HG03432 (cell line): ENCODE results near the gene PCDHA8.
"Not testable (repeated sequence)": the region's sequence is repeated elsewhere in the genome, so short reads cannot be mapped to it uniquely, and the experiment has no call there.

Experiments
- ATAC-seq: cut with Tn5 transposase; IDR thresholded peaks from one replicate; pipeline ENCODE4 v1.9.1; 2021; ENCODE audit warnings: mild to moderate bottlenecking, moderate library complexity; ENCODE audit not compliant: unreplicated experiment

PCDHA8 gene, protein sequence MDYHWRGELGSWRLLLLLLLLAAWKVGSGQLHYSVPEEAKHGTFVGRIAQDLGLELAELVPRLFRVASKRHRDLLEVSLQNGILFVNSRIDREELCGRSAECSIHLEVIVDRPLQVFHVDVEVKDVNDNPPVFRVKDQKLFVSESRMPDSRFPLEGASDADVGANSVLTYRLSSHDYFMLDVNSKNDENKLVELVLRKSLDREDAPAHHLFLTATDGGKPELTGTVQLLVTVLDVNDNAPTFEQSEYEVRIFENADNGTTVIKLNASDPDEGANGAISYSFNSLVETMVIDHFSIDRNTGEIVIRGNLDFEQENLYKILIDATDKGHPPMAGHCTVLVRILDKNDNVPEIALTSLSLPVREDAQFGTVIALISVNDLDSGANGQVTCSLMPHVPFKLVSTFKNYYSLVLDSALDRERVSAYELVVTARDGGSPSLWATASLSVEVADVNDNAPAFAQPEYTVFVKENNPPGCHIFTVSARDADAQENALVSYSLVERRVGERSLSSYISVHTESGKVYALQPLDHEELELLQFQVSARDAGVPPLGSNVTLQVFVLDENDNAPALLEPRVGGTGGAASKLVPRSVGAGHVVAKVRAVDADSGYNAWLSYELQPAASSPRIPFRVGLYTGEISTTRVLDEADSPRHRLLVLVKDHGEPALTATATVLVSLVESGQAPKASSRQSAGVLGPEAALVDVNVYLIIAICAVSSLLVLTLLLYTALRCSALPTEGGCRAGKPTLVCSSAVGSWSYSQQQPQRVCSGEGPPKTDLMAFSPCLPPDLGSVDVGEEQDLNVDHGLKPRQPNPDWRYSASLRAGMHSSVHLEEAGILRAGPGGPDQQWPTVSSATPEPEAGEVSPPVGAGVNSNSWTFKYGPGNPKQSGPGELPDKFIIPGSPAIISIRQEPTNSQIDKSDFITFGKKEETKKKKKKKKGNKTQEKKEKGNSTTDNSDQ

DNA sequence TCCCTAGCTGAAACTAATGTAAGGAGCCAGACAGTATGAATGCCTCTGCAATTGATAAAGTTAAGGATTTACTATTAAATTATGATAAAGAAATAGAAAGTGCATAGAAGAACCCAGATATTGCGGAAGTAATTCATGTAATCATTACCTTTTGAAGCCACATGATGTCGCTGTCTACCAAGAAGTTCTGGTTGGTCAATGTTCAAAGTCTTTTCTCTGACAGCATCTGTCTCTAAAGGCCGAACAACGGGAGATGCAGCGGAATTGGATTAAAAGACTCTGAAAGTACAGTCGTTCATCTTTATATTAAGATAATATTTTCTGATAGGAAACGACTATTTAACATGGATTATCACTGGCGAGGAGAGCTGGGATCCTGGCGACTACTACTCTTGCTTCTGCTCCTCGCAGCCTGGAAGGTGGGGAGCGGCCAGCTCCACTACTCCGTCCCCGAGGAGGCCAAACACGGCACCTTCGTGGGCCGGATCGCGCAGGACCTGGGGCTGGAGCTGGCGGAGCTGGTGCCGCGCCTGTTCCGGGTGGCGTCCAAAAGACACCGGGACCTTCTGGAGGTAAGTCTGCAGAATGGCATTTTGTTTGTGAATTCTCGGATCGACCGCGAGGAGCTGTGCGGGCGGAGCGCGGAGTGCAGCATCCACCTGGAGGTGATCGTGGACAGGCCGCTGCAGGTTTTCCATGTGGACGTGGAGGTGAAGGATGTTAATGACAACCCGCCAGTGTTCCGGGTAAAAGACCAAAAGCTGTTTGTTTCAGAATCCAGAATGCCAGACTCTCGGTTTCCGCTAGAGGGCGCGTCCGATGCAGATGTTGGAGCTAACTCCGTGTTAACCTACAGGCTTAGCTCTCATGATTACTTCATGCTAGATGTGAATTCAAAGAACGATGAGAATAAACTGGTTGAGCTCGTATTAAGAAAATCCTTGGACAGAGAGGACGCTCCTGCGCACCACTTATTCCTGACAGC is at the start of gene PCDHA8:
Gene PCDHA8 (plus strand): TSS at position 210 of the 985 bp plus-strand sequence. CDS start 135 bp downstream, at position 345.
- ATAC-seq: no peak

DNA sequence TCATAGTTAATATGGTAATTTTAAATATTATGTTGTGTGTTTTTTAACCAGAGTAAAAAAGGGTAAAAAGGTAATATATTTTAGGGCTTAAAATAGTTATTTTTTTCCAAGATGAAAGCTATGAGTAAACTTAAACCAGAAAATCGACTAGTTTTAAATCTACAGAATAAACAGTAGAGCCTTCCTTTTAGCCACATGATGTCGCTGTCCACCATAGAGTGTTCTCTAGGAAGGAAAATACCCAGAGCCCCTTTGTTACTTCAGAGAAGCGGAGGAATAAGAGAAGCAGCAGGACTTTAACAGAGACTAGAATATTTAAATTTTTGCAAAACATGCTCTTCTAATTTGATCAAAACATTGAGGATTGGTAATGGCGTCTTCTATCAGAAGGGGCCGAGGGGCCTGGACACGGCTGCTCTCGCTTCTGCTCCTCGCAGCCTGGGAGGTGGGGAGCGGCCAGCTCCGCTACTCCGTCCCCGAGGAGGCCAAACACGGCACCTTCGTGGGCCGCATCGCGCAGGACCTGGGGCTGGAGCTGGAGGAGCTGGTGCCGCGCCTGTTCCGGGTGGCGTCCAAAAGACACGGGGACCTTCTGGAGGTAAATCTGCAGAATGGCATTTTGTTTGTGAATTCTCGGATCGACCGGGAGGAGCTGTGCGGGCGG is 46.3 kb upstream of the PCDHA8 start, which contains the start of gene PCDHA2:
Gene PCDHA2 (plus strand): TSS at position 258 of the 664 bp plus-strand sequence.
- ATAC-seq: no peak

DNA sequence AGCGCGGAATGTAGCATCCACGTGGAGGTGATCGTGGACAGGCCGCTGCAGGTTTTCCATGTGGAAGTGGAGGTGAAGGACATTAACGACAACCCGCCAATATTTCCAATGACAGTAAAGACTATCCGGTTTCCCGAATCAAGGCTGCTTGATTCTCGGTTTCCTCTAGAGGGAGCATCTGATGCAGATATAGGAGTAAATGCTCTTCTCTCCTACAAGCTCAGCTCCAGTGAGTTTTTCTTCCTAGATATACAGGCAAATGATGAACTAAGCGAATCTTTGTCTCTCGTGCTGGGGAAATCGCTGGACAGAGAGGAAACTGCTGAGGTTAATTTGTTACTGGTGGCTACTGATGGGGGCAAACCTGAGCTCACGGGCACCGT is 45.7 kb upstream of the PCDHA8 start:
- no peak for ATAC-seq

DNA sequence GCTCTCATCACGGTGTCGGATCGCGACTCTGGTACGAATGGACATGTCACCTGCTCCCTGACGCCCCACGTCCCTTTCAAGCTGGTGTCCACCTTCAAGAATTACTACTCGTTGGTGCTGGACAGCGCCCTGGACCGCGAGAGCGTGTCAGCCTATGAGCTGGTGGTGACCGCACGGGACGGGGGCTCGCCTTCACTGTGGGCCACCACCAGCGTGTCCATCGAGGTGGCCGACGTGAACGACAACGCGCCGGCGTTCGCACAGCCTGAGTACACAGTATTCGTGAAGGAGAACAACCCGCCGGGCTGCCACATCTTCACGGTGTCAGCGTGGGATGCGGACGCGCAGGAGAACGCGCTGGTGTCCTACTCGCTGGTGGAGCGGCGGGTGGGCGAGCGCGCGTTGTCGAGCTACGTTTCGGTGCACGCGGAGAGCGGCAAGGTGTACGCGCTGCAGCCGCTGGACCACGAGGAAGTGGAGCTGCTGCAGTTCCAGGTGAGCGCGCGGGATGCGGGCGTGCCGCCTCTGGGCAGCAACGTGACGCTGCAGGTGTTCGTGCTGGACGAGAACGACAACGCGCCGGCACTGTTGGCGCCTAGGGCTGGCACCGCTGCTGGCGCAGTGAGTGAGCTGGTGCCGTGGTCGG is 44.8 kb upstream of the PCDHA8 start:
- not testable (repeated sequence) for ATAC-seq

DNA sequence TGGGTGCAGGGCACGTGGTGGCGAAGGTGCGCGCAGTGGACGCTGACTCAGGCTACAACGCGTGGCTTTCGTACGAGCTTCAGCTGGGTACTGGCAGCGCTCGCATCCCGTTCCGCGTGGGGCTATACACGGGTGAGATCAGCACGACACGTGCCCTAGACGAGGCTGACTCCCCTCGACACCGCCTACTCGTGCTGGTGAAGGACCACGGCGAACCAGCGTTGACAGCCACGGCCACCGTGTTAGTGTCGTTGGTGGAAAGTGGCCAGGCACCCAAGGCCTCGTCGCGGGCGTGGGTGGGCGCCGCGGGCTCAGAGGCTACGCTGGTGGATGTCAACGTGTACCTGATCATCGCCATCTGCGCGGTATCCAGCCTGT is 44.3 kb upstream of the PCDHA8 start:
- ATAC-seq: no peak

DNA sequence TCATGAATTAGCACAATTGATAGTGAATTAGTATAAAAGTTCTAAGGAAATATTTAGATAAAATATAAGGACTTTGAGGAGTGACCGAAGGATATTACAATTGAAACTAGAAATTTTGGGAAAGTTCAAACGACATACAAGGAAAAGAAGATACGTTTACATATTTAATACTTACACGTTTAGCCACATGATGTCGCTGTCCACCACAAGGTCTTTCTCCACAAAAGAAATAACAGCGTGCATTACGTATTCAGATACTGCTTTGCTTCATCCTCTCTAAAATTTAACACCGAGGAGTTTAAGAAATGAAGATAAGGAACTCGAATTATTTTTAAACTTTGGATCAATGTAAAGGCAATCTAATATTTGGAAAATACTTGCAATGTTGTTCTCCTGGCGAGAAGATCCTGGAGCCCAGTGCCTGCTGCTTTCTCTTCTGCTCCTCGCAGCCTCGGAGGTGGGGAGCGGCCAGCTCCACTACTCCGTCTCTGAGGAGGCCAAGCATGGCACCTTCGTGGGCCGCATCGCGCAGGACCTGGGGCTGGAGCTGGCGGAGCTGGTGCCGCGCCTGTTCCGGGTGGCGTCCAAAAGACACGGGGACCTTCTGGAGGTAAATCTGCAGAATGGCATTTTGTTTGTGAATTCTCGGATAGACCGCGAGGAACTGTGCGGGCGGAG is 40.0 kb upstream of the PCDHA8 start, which contains the start of gene PCDHA3:
Gene PCDHA3 (plus strand): TSS at position 242 of the 678 bp plus-strand sequence.
- ATAC-seq: no peak

DNA sequence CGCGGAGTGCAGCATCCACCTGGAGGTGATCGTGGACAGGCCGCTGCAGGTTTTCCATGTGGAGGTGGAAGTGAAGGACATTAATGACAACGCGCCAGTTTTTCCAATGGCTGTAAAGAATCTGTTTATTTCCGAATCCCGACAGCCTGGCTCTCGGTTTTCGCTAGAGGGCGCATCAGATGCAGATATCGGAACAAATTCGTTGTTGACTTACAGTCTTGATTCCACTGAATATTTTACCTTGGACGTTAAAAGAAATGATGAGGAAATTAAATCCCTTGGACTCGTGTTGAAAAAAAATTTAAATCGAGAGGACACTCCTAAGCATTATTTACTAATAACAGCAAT is 39.5 kb upstream of the PCDHA8 start:
- no peak for ATAC-seq

DNA sequence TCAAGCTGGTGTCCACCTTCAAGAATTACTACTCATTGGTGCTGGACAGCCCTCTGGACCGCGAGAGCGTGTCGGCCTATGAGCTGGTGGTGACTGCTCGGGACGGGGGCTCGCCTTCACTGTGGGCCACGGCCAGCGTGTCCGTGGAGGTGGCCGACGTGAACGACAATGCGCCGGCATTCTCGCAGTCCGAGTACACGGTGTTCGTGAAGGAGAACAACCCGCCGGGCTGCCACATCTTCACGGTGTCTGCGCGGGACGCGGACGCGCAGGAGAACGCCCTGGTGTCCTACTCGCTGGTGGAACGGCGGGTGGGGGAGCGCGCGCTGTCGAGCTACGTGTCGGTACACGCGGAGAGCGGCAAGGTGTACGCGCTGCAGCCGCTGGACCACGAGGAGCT is 38.6 kb upstream of the PCDHA8 start:
- ATAC-seq: not testable (repeated sequence)

DNA sequence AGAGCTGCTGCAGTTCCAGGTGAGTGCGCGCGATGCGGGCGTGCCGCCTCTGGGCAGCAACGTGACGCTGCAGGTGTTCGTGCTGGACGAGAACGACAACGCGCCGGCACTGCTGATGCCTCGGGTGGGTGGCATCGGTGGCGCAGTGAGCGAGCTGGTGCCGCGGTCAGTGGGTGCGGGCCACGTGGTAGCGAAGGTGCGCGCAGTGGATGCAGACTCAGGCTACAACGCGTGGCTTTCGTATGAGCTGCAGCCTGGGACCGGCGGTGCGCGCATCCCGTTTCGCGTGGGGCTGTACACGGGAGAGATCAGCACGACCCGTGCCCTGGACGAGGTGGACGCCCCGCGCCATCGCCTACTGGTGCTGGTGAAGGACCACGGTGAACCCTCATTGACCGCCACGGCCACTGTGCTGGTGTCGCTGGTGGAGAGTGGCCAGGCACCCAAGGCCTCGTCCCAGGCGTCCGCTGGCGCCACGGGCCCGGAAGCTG is 38.2 kb upstream of the PCDHA8 start:
- no peak for ATAC-seq

DNA sequence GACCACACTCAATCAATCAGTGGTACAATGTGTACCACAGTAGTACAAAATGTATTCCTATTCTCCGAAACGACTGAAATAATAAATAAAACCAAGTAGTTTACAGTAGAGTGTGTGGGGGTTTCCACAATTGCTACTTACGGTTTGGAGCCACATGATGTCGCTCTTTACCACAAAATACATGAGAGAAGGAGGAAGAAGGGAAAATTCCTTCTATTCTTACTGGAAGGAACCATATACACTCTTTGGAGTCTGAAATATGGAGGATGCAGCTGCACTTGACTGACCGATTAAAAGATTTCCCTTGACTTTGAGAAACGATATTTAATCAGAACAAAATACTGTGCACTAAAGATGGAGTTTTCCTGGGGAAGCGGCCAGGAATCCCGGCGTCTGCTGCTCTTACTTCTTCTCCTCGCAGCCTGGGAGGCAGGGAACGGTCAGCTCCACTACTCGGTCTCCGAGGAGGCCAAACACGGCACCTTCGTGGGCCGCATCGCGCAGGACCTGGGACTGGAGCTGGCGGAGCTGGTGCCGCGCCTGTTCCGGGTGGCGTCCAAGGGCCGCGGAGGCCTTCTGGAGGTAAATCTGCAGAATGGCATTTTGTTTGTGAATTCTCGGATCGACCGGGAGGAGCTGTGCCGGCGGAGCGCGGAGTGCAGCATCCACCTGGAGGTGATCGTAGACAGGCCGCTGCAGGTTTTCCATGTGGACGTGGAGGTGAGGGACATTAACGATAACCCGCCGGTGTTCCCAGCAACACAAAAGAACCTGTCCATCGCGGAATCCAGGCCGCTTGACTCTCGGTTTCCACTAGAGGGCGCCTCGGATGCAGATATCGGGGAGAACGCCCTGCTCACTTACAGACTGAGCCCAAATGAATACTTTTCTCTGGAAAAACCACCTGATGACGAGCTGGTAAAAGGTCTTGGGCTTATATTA is 33.9 kb upstream of the PCDHA8 start, which contains the start of gene PCDHA4:
Gene PCDHA4 (plus strand): TSS at position 235 of the 942 bp plus-strand sequence.
- no peak for ATAC-seq

DNA sequence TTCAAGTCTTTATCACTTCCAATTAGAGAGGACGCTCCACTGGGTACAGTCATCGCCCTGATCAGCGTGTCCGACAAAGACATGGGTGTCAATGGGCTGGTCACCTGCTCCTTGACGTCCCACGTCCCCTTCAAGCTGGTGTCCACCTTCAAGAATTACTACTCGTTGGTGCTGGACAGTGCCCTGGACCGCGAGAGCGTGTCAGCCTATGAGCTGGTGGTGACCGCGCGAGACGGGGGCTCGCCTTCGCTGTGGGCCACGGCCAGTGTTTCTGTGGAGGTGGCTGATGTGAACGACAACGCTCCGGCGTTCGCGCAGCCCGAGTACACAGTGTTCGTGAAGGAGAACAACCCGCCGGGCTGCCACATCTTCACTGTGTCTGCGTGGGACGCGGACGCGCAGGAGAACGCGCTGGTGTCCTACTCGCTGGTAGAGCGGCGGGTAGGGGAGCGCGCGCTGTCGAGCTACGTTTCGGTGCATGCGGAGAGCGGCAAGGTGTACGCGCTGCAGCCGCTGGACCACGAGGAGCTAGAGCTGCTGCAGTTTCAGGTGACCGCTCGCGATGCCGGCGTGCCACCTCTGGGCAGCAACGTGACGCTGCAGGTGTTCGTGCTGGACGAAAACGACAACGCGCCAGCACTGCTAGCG is 32.6 kb upstream of the PCDHA8 start:
- not testable (repeated sequence) for ATAC-seq

DNA sequence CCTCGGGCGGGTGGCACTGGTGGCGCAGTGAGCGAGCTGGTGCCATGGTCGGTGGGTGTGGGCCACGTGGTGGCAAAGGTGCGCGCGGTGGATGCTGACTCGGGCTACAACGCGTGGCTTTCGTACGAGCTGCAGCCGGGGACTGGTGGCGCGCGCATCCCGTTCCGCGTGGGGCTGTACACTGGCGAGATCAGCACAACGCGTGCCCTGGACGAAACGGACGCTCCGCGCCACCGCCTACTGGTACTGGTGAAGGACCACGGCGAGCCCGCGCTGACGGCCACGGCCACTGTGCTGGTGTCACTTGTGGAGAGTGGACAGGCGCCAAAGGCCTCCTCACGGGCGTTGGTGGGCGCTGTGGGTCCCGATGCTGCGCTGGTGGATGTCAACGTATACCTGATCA is 32.1 kb upstream of the PCDHA8 start:
- ATAC-seq: no peak

DNA sequence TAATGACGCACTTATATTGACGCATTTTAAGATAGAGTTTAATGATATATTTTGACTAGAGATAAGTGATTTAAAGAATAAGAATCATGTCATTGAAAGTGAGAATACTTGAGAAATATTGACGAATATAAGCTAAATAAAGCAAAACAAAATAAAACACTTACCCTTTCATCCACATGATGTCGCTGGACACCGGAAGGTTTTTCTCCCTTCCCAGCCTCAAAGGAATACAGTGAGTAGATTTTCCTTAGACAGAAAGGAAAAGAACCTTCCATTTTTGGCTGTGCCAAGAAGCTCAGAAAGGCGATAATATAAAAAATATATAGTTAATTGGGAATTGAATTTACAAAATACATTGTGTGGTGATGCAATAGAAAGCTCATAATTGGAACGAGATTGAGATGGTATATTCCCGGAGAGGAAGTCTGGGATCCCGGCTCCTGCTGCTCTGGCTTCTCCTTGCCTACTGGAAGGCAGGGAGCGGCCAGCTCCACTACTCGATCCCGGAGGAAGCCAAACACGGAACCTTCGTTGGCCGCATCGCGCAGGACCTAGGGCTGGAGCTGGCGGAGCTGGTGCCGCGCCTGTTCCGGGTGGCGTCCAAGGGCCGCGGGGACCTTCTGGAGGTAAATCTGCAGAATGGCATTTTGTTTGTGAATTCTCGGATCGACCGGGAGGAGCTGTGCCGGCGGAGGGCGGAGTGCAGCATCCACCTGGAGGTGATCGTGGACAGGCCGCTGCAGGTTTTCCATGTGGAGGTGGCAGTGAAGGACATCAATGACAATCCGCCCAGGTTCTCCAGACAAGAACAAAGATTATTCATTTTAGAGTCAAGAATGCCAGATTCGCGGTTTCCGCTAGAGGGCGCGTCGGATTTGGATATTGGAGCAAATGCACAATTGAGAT is 19.4 kb upstream of the PCDHA8 start, which contains the start of gene PCDHA5:
Gene PCDHA5 (plus strand): TSS at position 239 of the 906 bp plus-strand sequence.
- ATAC-seq: no peak

DNA sequence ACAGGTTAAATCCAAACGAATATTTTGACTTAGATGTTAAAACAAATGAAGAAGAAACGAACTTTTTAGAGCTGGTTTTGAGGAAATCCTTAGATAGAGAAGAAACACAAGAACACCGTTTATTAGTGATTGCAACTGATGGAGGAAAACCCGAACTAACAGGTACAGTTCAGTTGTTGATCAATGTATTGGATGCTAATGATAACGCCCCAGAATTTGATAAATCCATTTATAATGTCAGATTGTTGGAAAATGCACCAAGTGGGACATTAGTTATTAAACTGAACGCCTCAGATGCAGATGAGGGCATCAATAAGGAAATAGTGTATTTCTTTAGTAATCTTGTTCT is 18.7 kb upstream of the PCDHA8 start:
- no peak for ATAC-seq

DNA sequence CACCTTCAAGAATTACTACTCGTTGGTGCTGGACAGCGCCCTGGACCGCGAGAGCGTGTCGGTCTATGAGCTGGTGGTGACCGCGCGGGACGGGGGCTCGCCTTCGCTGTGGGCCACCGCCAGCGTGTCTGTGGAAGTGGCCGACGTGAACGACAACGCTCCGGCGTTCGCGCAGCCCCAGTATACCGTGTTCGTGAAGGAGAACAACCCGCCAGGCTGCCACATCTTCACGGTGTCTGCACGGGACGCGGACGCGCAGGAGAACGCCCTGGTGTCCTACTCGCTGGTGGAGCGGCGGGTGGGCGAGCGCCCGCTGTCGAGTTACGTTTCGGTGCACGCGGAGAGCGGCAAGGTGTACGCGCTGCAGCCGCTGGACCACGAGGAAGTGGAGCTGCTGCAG is 18.0 kb upstream of the PCDHA8 start:
- ATAC-seq: not testable (repeated sequence)

DNA sequence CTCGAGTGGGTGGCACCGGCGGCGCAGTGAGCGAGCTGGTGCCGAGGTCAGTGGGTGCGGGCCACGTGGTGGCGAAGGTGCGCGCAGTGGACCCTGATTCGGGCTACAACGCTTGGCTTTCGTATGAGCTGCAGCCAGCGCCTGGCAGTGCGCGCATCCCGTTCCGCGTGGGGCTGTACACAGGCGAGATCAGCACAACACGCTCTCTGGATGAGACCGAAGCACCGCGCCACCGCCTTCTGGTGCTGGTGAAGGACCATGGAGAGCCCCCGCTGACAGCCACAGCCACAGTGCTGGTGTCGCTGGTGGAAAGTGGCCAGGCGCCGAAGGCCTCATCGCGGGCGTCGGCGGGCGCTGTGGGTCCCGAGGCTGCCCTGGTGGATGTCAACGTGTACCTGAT is 17.5 kb upstream of the PCDHA8 start:
- no peak for ATAC-seq
